Left lung (tissue), 10 donors: ENCODE measurements around the gene NDUFAF2. TPM values are rescaled to one million over a fixed set of nuclear protein-coding genes. Genes with fewer than 3 reads are reported as not detected.

Experiments used
- ATAC-seq: fragments of 200-7000 bp; cut with Tn5 transposase; one replicate; pipeline ENCODE4 v1.9.1; 2020; ENCODE audit warnings: moderate library complexity
- DNase-seq, 4 donors: peaks; one replicate each; pipeline ENCODE4 v3.0.0-alpha.2; 2013 to 2020
- H3K27ac ChIP-seq, 2 donors: fragments of 200-600 bp; sonication (generic) in 1 of 2; one replicate each; pipeline versions ENCODE4 v1.5.0 to v1.8.0; 2020 to 2021
- H3K27me3 ChIP-seq, 2 donors: fragments of 200-600 bp; sonication (generic) in 1 of 2; one replicate each; pipeline versions ENCODE4 v1.5.0 to v1.8.0; 2020 to 2021
- H3K36me3 ChIP-seq, 2 donors: fragments of 200-600 bp; sonication (generic) in 1 of 2; one replicate each; pipeline versions ENCODE4 v1.5.0 to v1.8.0; 2020 to 2021
- H3K4me1 ChIP-seq, 2 donors: fragments of 200-600 bp; one replicate each; pipeline ENCODE4 v1.8.0; 2021
- H3K4me3 ChIP-seq, 2 donors: fragments of 200-600 bp; sonication (generic) in 1 of 2; one replicate each; pipeline versions ENCODE4 v1.5.0 to v1.8.0; 2020 to 2021; ENCODE audit warnings: mild to moderate bottlenecking in 1 of 2
- H3K9me3 ChIP-seq, 2 donors: fragments of 200-600 bp; sonication (generic) in 1 of 2; one replicate each; pipeline versions ENCODE4 v1.5.0 to v1.8.0; 2020 to 2021
- CTCF ChIP-seq, 2 donors: fragments of 200-600 bp; sonication (generic) in 1 of 2; IDR thresholded peaks; one replicate each; pipeline versions ENCODE4 v1.5.0 to v1.8.0; 2021; ENCODE audit warnings: antibody characterized with exemption in 2 of 2
- intact Hi-C, 2 donors: fragments of 100-400 bp; cut with DNase I; formaldehyde crosslinking; loops; one replicate each; pipeline versions ENCODE4 v1.11.2 to v1.14.2; 2022
- polyA plus RNA-seq, 6 donors: library from polyadenylated mRNA; unstranded; fragments of 120-200 nt; gene quantifications; one replicate each; pipeline ENCODE4 v1.2.1, GENCODE V29; 2013; ENCODE audit not compliant: insufficient read length in 6 of 6
- total RNA-seq, 2 donors: library from RNA; stranded (reverse); fragmentation: NEBNext Ultra II Directional; extraction: Animal tissue kit (Norgen Biotek cat#: 25700); gene quantifications; one replicate each; pipeline ENCODE4 v1.2.1, GENCODE V29; 2021
- donor health status: DM: no; HTN: yes; CAD: no.
- donor health status: DM: no; HTN: no; CAD: no.

Gene NDUFAF2
- total and polyA plus RNA-seq, 8 donors, result 18.4 to 32.7 (median 28.6) TPM

- TF ChIP-seq CTCF (IDR thresholded peaks at IDR 0.05), result no peak
- intact Hi-C loops, result no loop called here
- Histone ChIP-seq H3K4me3 (no peak overlapping the region), H3K9me3 (peaks cover 0 to 3% of the 10 kb centered on the region in 2 donors), H3K4me1 (no peaks in the 10 kb centered on the region), H3K27me3 (no peaks in the 10 kb centered on the region), H3K27ac (no peak overlapping the region), H3K36me3 (no peaks in the 10 kb centered on the region)
- ATAC-seq (no peak), DNase-seq (no peak)
These were observed 59.4 kb downstream of the NDUFAF2 start for GRCh38 chr5:61004448-61004847.

GRCh38 chr5:61009907-61010306 is 64.9 kb downstream of the NDUFAF2 start:
- H3K27ac ChIP-seq, result no peak overlapping the region
- no peaks in the 10 kb centered on the region for H3K4me1 ChIP-seq
- no peaks in the 10 kb centered on the region for H3K27me3 ChIP-seq
- no peak for DNase-seq
- no peak for ATAC-seq
- no peak for TF ChIP-seq CTCF (IDR thresholded peaks at IDR 0.05)
- H3K36me3 ChIP-seq, result no peaks in the 10 kb centered on the region
- no peak overlapping the region for H3K4me3 ChIP-seq
- intact Hi-C loops, result no loop called here
- H3K9me3 ChIP-seq, result peaks cover 0 to 3% of the 10 kb centered on the region in 2 donors

GRCh38 chr5:61010467-61011454 is 65.8 kb downstream of the NDUFAF2 start:
- ATAC-seq, result no peak
- TF ChIP-seq CTCF (IDR thresholded peaks at IDR 0.05), result no peak

GRCh38 chr5:61018062-61018461 is 73.1 kb downstream of the NDUFAF2 start:
- Histone ChIP-seq H3K27ac (no peak overlapping the region), H3K9me3 (no peaks in the 10 kb centered on the region), H3K36me3 (no peaks in the 10 kb centered on the region), H3K4me1 (peaks cover 0 to 3% of the 10 kb centered on the region in 2 donors), H3K4me3 (no peak overlapping the region), H3K27me3 (no peaks in the 10 kb centered on the region)
- DNase-seq (no peak), ATAC-seq (no peak)
- intact Hi-C loops, result no loop called here
- TF ChIP-seq CTCF (IDR thresholded peaks at IDR 0.05), result no peak

More at GRCh38 chr5:61010467-61011454, 65.8 kb downstream of the NDUFAF2 start:
- H3K27ac ChIP-seq, result no peak overlapping the region
- intact Hi-C loops, result no loop called here
- H3K4me1 ChIP-seq, result no peaks in the 10 kb centered on the region
- H3K4me3 ChIP-seq, result no peak overlapping the region
- no peak for DNase-seq
- no peaks in the 10 kb centered on the region for H3K36me3 ChIP-seq
- peaks cover 0 to 3% of the 10 kb centered on the region in 2 donors for H3K9me3 ChIP-seq
- no peaks in the 10 kb centered on the region for H3K27me3 ChIP-seq

- Histone ChIP-seq H3K4me1 (peaks cover 0 to 3% of the 10 kb centered on the region in 2 donors), H3K27me3 (no peaks in the 10 kb centered on the region), H3K4me3 (no peak overlapping the region), H3K9me3 (no peaks in the 10 kb centered on the region), H3K27ac (no peak overlapping the region), H3K36me3 (no peaks in the 10 kb centered on the region)
- intact Hi-C loops, result no loop called here
- no peak for TF ChIP-seq CTCF (IDR thresholded peaks at IDR 0.05)
- no peak for DNase-seq
- ATAC-seq, result no peak
These were observed 74.6 kb downstream of the NDUFAF2 start for GRCh38 chr5:61019642-61020041.
